H1 (cell line): Measurements from ENCODE around the gene SFN. TPM values are rescaled to one million over a fixed set of nuclear protein-coding genes. Genes with fewer than 3 reads are reported as not detected.

Experiments used
- CHD1 ChIP-seq: IDR thresholded peaks from 2 replicates; pipeline ENCODE4 v1.6.1; 2012; ENCODE audit warnings: low read depth, low read length, improper control_type of control experiment
- CHD2 ChIP-seq: IDR thresholded peaks from 2 replicates; pipeline ENCODE4 v1.6.1; 2012; ENCODE audit warnings: low read length, improper control_type of control experiment
- EP300 ChIP-seq, 2 experiments: IDR thresholded peaks; 1 replicate in 1 of 2; 2 replicates in 1 of 2; pipeline ENCODE4 v1.6.1; 2011 to 2012; ENCODE audit warnings: low read depth in 2 of 2, low read length in 2 of 2, mild to moderate bottlenecking in 2 of 2, borderline replicate concordance in 1 of 2, inconsistent platforms in 1 of 2, moderate library complexity in 1 of 2
- RAD21 ChIP-seq, 2 experiments: IDR thresholded peaks in 1 of 2; conservative IDR thresholded peaks in 1 of 2; 2 replicates each; pipeline ENCODE4 v1.6.1; 2011; ENCODE audit warnings: low read depth in 2 of 2, low read length in 2 of 2, improper control_type of control experiment in 1 of 2, inconsistent platforms in 1 of 2, mild to moderate bottlenecking in 1 of 2, moderate library complexity in 1 of 2
- SP1 ChIP-seq: IDR thresholded peaks from 2 replicates; pipeline ENCODE4 v1.6.1; 2011; ENCODE audit warnings: low read depth, low read length
- SP4 ChIP-seq: IDR thresholded peaks from 2 replicates; pipeline ENCODE4 v1.6.1; 2012; ENCODE audit warnings: low read length, inconsistent platforms
- SRF ChIP-seq: IDR thresholded peaks from 2 replicates; pipeline ENCODE4 v1.6.1; 2011; ENCODE audit warnings: mild to moderate bottlenecking, low read depth, low read length, moderate library complexity
- SUZ12 ChIP-seq: fragments of 200-600 bp; sonication (generic); IDR thresholded peaks from 2 replicates; pipeline ENCODE4 v1.6.1; 2012; ENCODE audit warnings: mild to moderate bottlenecking, inconsistent platforms, low read length, moderate library complexity, mixed read lengths
- TCF12 ChIP-seq: IDR thresholded peaks from 2 replicates; pipeline ENCODE4 v1.6.1; 2011; ENCODE audit warnings: low read depth, mild to moderate bottlenecking, low read length
- ZNF274 ChIP-seq: IDR thresholded peaks from 2 replicates; pipeline ENCODE4 v1.7.0; 2012; ENCODE audit warnings: low read length, borderline replicate concordance; ENCODE audit errors: extremely low read depth
- polyA plus RNA-seq, 7 experiments: library from polyadenylated mRNA; depleted of rRNA in 3 of 7; stranded (reverse) in 5 of 7; unstranded in 2 of 7; fragments of >200 nt in 5 of 7; fragments of 200-250 nt in 2 of 7; gene quantifications; 1 replicate in 5 of 7; 2 replicates in 1 of 7; 4 replicates in 1 of 7; pipeline versions ENCODE4 v1.2.1 to v1.2.3, GENCODE V29; 2011 to 2013; ENCODE audit warnings: missing spikeins in 2 of 7, mixed read lengths in 2 of 7
- total RNA-seq: library from RNA; stranded (reverse); fragmentation: NEBNext Ultra II Directional; extraction: Animal tissue kit (Norgen Biotek cat#: 25700); gene quantifications from 2 replicates; pipeline ENCODE4 v1.2.1, GENCODE V29; 2021

The SFN gene
- total and polyA plus RNA-seq, 2 of the 8 experiments (the other 6 are each of a cell fraction or from before 2014, with no cell fraction given) = 3.3 to 3.9 TPM

GRCh38 chr1:26907071-26907917 is 44.3 kb downstream of the SFN start (continued):
- TF ChIP-seq SRF (no peak), CHD1 (no peak), EP300 (IDR thresholded peaks at IDR 0.05; ENCODE audit: borderline replicate concordance in 1 of 2, low read depth in 2 of 2, low read length in 2 of 2) (no peak), RAD21 (IDR thresholded peaks at IDR 0.05 in 1 of 2, conservative IDR thresholded peaks at IDR 0.05 in 1 of 2; ENCODE audit: low read depth in 2 of 2, low read length in 2 of 2) (no peak), SP4 (no peak), SUZ12 (no peak), SP1 (no peak), TCF12 (no peak), ZNF274 (no peak), CHD2 (no peak)
